Keratinocyte (primary cell): ENCODE data around the gene ARHGAP15. TPM values are rescaled to one million over a fixed set of nuclear protein-coding genes. Genes with fewer than 3 reads are reported as not detected.

Experiments
- DNase-seq: peaks from one replicate; pipeline ENCODE4 v3.0.0-alpha.2; 2011; ENCODE audit warnings: low read depth, missing footprints, low spot score
- FAIRE-seq: peaks from 2 replicates; lab custom pipeline; 2011; peaks lifted over from hg19 to GRCh38; lab: Jason Lieb, UNC
- H2AFZ ChIP-seq: 2 replicates; pipeline ENCODE4 v1.6.0; 2012; ENCODE audit warnings: low read length, control low read depth, inconsistent platforms; ENCODE audit not compliant: control insufficient read depth
- H3K27ac ChIP-seq: 2 replicates; pipeline ENCODE4 v1.5.1; 2011; ENCODE audit warnings: low read length; ENCODE audit not compliant: control insufficient read depth, insufficient read depth
- H3K27me3 ChIP-seq: 3 replicates; pipeline ENCODE4 v1.6.0; 2011; ENCODE audit warnings: low read length; ENCODE audit not compliant: control insufficient read depth, insufficient read depth; ENCODE audit errors: extremely low read depth
- H3K36me3 ChIP-seq, 2 experiments: 2 replicates in 1 of 2; 3 replicates in 1 of 2; pipeline ENCODE4 v1.5.1; 2011; ENCODE audit warnings: low read length in 2 of 2, mild to moderate bottlenecking in 1 of 2; ENCODE audit not compliant: control insufficient read depth in 2 of 2, insufficient read depth in 2 of 2; ENCODE audit errors: extremely low read depth in 1 of 2
- H3K4me1 ChIP-seq: 3 replicates; pipeline ENCODE4 v1.5.1; 2011; ENCODE audit warnings: low read length; ENCODE audit not compliant: control insufficient read depth, insufficient read depth; ENCODE audit errors: extremely low read depth
- H3K4me2 ChIP-seq: 3 replicates; pipeline ENCODE4 v1.6.0; 2011; ENCODE audit warnings: low read depth, low read length; ENCODE audit not compliant: control insufficient read depth, insufficient read depth; ENCODE audit errors: extremely low read depth
- H3K4me3 ChIP-seq, 3 experiments: fragments of 200-600 bp in 1 of 3; sonication (generic) in 1 of 3; 2 replicates in 2 of 3; 3 replicates in 1 of 3; pipeline ENCODE4 v1.5.1; 2011 to 2016; ENCODE audit warnings: low read length in 3 of 3, mild to moderate bottlenecking in 3 of 3, control low read depth in 2 of 3, inconsistent platforms in 1 of 3, low read depth in 1 of 3, mixed read lengths in 1 of 3, mixed run types in 1 of 3, moderate library complexity in 1 of 3; ENCODE audit not compliant: control insufficient read depth in 2 of 3, insufficient read depth in 2 of 3; ENCODE audit errors: extremely low read depth in 1 of 3
- H3K79me2 ChIP-seq: 2 replicates; pipeline ENCODE4 v1.6.0; 2012; ENCODE audit warnings: low read length; ENCODE audit not compliant: control insufficient read depth, insufficient read depth
- H3K9ac ChIP-seq: 3 replicates; pipeline ENCODE4 v1.6.0; 2011; ENCODE audit warnings: low read length; ENCODE audit not compliant: control insufficient read depth, insufficient read depth; ENCODE audit errors: extremely low read depth
- H3K9me1 ChIP-seq: 3 replicates; pipeline ENCODE4 v1.6.0; 2011; ENCODE audit warnings: low read length; ENCODE audit not compliant: control insufficient read depth, insufficient read depth; ENCODE audit errors: extremely low read depth
- H3K9me3 ChIP-seq: 2 replicates; pipeline ENCODE4 v1.5.1; 2012; ENCODE audit warnings: low read depth, low read length; ENCODE audit not compliant: control insufficient read depth
- H4K20me1 ChIP-seq: 3 replicates; pipeline ENCODE4 v1.6.0; 2011; ENCODE audit warnings: low read length; ENCODE audit not compliant: control insufficient read depth, insufficient read depth; ENCODE audit errors: extremely low read depth
- CTCF ChIP-seq, 3 experiments: IDR thresholded peaks in 1 of 3; conservative IDR thresholded peaks in 1 of 3; optimal IDR thresholded peaks in 1 of 3; 2 replicates in 2 of 3; 3 replicates in 1 of 3; pipeline versions ENCODE3 to v1.5.1; 2011; ENCODE audit warnings: low read length in 3 of 3, mild to moderate bottlenecking in 3 of 3, moderate library complexity in 2 of 3, control low read depth in 1 of 3, inconsistent platforms in 1 of 3; ENCODE audit not compliant: insufficient read depth in 2 of 3; ENCODE audit errors: extremely low read depth in 1 of 3
- EZH2 ChIP-seq: IDR thresholded peaks from one replicate; pipeline ENCODE4 v1.6.1; 2012; ENCODE audit warnings: inconsistent platforms, mild to moderate bottlenecking, low read length, moderate library complexity
- dilution Hi-C: fragments of 300-500 bp; cut with MboI; formaldehyde crosslinking; loops from one replicate; pipeline ENCODE4 v1.7.0; 2020; ENCODE audit warnings: low sequenced_read_pairs; ENCODE audit not compliant: extremely low pct_ligation_motif_present
- polyA plus RNA-seq, 5 experiments: library from polyadenylated mRNA; depleted of rRNA in 3 of 5; stranded (reverse) in 3 of 5; stranded (forward) in 1 of 5; unstranded in 1 of 5; fragments of >200 nt; gene quantifications; 1 replicate in 1 of 5; 2 replicates in 3 of 5; 3 replicates in 1 of 5; pipeline versions ENCODE4 v1.2.1 to v1.2.3, GENCODE V29; 2011 to 2012; ENCODE audit warnings: missing spikeins in 2 of 5, low read depth in 1 of 5, low replicate concordance in 1 of 5

The ARHGAP15 gene
- polyA plus RNA-seq, 1 donor (not counting 4 experiments of a cell fraction or from before 2014, with no cell fraction given) = not detected

- Histone ChIP-seq H3K27me3 (no peaks in the 10 kb centered on the region), H3K9me3 (no peaks in the 10 kb centered on the region), H3K79me2 (no peaks in the 10 kb centered on the region), H3K27ac (no peak overlapping the region), H3K9me1 (no peaks in the 10 kb centered on the region), H3K9ac (no peak overlapping the region), H3K4me2 (no peak overlapping the region), H3K36me3 (no peaks in the 10 kb centered on the region), H3K4me3 (no peak overlapping the region), H4K20me1 (no peaks in the 10 kb centered on the region), H3K4me1 (no peaks in the 10 kb centered on the region), H2AFZ (no peak overlapping the region)
- DNase-seq = no peak
- dilution Hi-C loops = no loop called here
- TF ChIP-seq CTCF (optimal IDR thresholded peaks at IDR 0.05 in 1 of 3, IDR thresholded peaks at IDR 0.05 in 1 of 3, conservative IDR thresholded peaks at IDR 0.05 in 1 of 3; ENCODE audit: extremely low read depth in 1 of 3, insufficient read depth in 2 of 3, low read length in 3 of 3) = no peak
- TF ChIP-seq EZH2 = no peak
- FAIRE-seq = no peak
These were observed 487.2 kb downstream of the ARHGAP15 start for GRCh38 chr2:143616452-143616851.

- Histone ChIP-seq H3K9me3 (no peaks in the 10 kb centered on the region), H3K36me3 (no peaks in the 10 kb centered on the region), H4K20me1 (no peaks in the 10 kb centered on the region), H3K4me1 (no peaks in the 10 kb centered on the region), H3K4me3 (no peak overlapping the region), H3K9ac (no peak overlapping the region), H3K4me2 (no peak overlapping the region), H2AFZ (no peak overlapping the region), H3K27ac (no peak overlapping the region), H3K27me3 (no peaks in the 10 kb centered on the region), H3K79me2 (no peaks in the 10 kb centered on the region), H3K9me1 (no peaks in the 10 kb centered on the region)
- dilution Hi-C loops = no loop called here
- no peak for FAIRE-seq
- no peak for DNase-seq
- TF ChIP-seq CTCF (optimal IDR thresholded peaks at IDR 0.05 in 1 of 3, IDR thresholded peaks at IDR 0.05 in 1 of 3, conservative IDR thresholded peaks at IDR 0.05 in 1 of 3; ENCODE audit: extremely low read depth in 1 of 3, insufficient read depth in 2 of 3, low read length in 3 of 3) (no peak), EZH2 (no peak)
These were observed 488.7 kb downstream of the ARHGAP15 start for GRCh38 chr2:143617803-143618415.
